Naive thymus-derived CD4-positive, alpha-beta T cell (primary cell): ENCODE measurements around the gene SGPP2. TPM values are rescaled to one million over a fixed set of nuclear protein-coding genes. Genes with fewer than 3 reads are reported as not detected.
"Not testable (repeated sequence)": the region's sequence is repeated elsewhere in the genome, so short reads cannot be mapped to it uniquely, and the experiment has no call there.

Source experiments
- ATAC-seq: fragments of 150-1000 bp; cut with Tn5 transposase; 2 replicates; pipeline ENCODE4 v1.10.0; 2021; ENCODE audit warnings: mild to moderate bottlenecking, moderate library complexity
- CTCF ChIA-PET: fragments of 350-600 bp; sonication (Branson Sonifier 250); formaldehyde crosslinking; loops from one replicate; lab custom pipeline; 2021; ENCODE audit warnings: antibody characterized with exemption; lab: Charles Lee
- POLR2A ChIA-PET: fragments of 350-600 bp; sonication (Branson Sonifier 250); formaldehyde crosslinking; loops from one replicate; lab custom pipeline; 2021; ENCODE audit warnings: antibody characterized with exemption, inconsistent platforms; lab: Charles Lee
- DNase-seq, 9 donors: peaks; one replicate each; pipeline versions ENCODE4 v3.0.0 to v3.0.0-alpha.2; 2020 to 2022; ENCODE audit warnings: mixed read lengths in 1 of 9
- H3K27ac ChIP-seq: one replicate; pipeline ENCODE4 v1.7.0; 2013; ENCODE audit warnings: mild to moderate bottlenecking, low read depth, low read length, moderate library complexity
- H3K27me3 ChIP-seq, 2 donors: one replicate each; pipeline ENCODE4 v1.7.0; 2013; ENCODE audit warnings: low read length in 2 of 2, mild to moderate bottlenecking in 2 of 2, moderate library complexity in 2 of 2; ENCODE audit not compliant: control insufficient read depth in 2 of 2, insufficient read depth in 2 of 2
- H3K36me3 ChIP-seq, 3 experiments: 1 replicate in 2 of 3; 2 replicates in 1 of 3; pipeline ENCODE4 v1.7.0; 2013; ENCODE audit warnings: low read length in 3 of 3, mild to moderate bottlenecking in 3 of 3, moderate library complexity in 1 of 3; ENCODE audit not compliant: insufficient read depth in 3 of 3, control insufficient read depth in 2 of 3
- H3K4me1 ChIP-seq, 2 donors: one replicate each; pipeline ENCODE4 v1.7.0; 2013; ENCODE audit warnings: low read length in 2 of 2, mild to moderate bottlenecking in 2 of 2, moderate library complexity in 1 of 2; ENCODE audit not compliant: control insufficient read depth in 2 of 2, insufficient read depth in 2 of 2
- H3K4me3 ChIP-seq: 2 replicates; pipeline ENCODE4 v1.7.0; 2013; ENCODE audit warnings: mild to moderate bottlenecking, low read length
- H3K9me3 ChIP-seq, 3 experiments: 1 replicate in 2 of 3; 2 replicates in 1 of 3; pipeline ENCODE4 v1.7.0; 2013; ENCODE audit warnings: low read length in 3 of 3; ENCODE audit not compliant: control insufficient read depth in 2 of 3
- H3K27ac Mint-ChIP-seq, 9 donors: one replicate each; pipeline ENCODE4 v1.8.0; 2020 to 2022; ENCODE audit warnings: mixed read lengths in 9 of 9, mild to moderate bottlenecking in 8 of 9, moderate library complexity in 5 of 9, inconsistent platforms in 2 of 9
- H3K27me3 Mint-ChIP-seq, 5 donors: one replicate each; pipeline ENCODE4 v1.8.0; 2021 to 2022; ENCODE audit warnings: mixed read lengths in 5 of 5, mild to moderate bottlenecking in 1 of 5
- H3K36me3 Mint-ChIP-seq, 5 donors: one replicate each; pipeline ENCODE4 v1.8.0; 2020 to 2022; ENCODE audit warnings: mixed read lengths in 5 of 5, mild to moderate bottlenecking in 3 of 5, inconsistent platforms in 1 of 5
- H3K4me1 Mint-ChIP-seq, 7 donors: one replicate each; pipeline ENCODE4 v1.8.0; 2020 to 2022; ENCODE audit warnings: mixed read lengths in 7 of 7, mild to moderate bottlenecking in 3 of 7, inconsistent platforms in 1 of 7
- H3K4me3 Mint-ChIP-seq, 10 donors: one replicate each; pipeline ENCODE4 v1.8.0; 2020 to 2022; ENCODE audit warnings: mild to moderate bottlenecking in 10 of 10, mixed read lengths in 10 of 10, moderate library complexity in 6 of 10, inconsistent platforms in 2 of 10
- H3K9me3 Mint-ChIP-seq, 11 donors: one replicate each; pipeline ENCODE4 v1.8.0; 2020 to 2022; ENCODE audit warnings: mixed read lengths in 11 of 11, mild to moderate bottlenecking in 4 of 11, inconsistent platforms in 1 of 11, moderate library complexity in 1 of 11
- intact Hi-C, 2 donors: fragments of 100-400 bp; cut with micrococcal nuclease; formaldehyde crosslinking; loops; one replicate each; pipeline ENCODE4 v1.15.1; 2023
- polyA plus RNA-seq, 2 donors: library from polyadenylated mRNA; unstranded; fragments of 300-500 nt; fragmentation: Illumina TruSeq; gene quantifications; one replicate each; pipeline ENCODE4 v1.2.3, GENCODE V29; 2021
- total RNA-seq, 6 experiments: library from RNA in 5 of 6; stranded (reverse) in 5 of 6; gene quantifications; 1 replicate in 5 of 6; 2 replicates in 1 of 6; pipeline ENCODE4 v1.2.3 and lab custom pipeline; 2021 to 2026

Gene SGPP2
- total and polyA plus RNA-seq, 7 experiments from 2014 or later, result 0.05 to 5.8 (median 0.68) TPM

DNA sequence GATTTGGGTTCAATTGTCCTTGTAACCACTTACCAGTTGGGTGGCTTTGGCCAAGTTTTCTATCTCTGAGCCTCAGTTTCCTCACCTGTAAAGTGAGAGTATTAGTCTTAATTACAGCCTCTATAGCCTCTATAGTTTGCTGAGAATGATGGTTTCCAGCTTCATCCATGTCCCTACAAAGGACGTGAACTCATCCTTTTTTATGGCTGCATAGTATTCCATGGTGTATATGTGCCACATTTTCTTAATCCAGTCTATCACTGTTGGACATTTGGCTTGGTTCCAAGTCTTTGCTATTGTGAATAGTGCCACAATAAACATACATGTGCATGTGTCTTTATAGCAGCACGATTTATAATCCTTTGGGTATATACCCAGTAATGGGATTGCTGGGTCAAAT is 12.0 kb upstream of the SGPP2 start:
- H3K27me3 ChIP-seq, H3K36me3 Mint-ChIP-seq, H3K9me3 ChIP-seq, POLR2A ChIA-PET, CTCF ChIA-PET, H3K4me3 ChIP-seq, H3K36me3 ChIP-seq, H3K4me1 Mint-ChIP-seq, ATAC-seq, DNase-seq, H3K27ac ChIP-seq, H3K4me1 ChIP-seq, H3K27ac Mint-ChIP-seq, H3K4me3 Mint-ChIP-seq, intact Hi-C loops: not testable (repeated sequence)
- Mint-ChIP-seq H3K9me3 (peaks cover 0 to 28% (median 6%) of the 10 kb centered on the region in 11 donors), H3K27me3 (peaks cover 0 to 11% (median 4%) of the 10 kb centered on the region in 5 donors)

GRCh38 chr2:222413295-222413911 is 10.9 kb upstream of the SGPP2 start:
- Mint-ChIP-seq H3K36me3 (no peaks in the 10 kb centered on the region), H3K4me3 (no peak overlapping the region), H3K9me3 (peaks cover 0 to 28% (median 6%) of the 10 kb centered on the region in 11 donors), H3K4me1 (no peaks in the 10 kb centered on the region), H3K27ac (no peak overlapping the region), H3K27me3 (peaks cover 0 to 12% (median 4%) of the 10 kb centered on the region in 5 donors)
- no peak overlapping the region for H3K27ac ChIP-seq
- no peaks in the 10 kb centered on the region for H3K4me1 ChIP-seq
- ChIA-PET POLR2A (no interaction called here), CTCF (interaction anchor here (0.7 kb wide), 1 partner anchor 70 kb away, joined by 3 read pairs; no protein-coding TSS in a partner anchor)
- H3K36me3 ChIP-seq, result no peaks in the 10 kb centered on the region
- H3K27me3 ChIP-seq, result no peaks in the 10 kb centered on the region
- H3K4me3 ChIP-seq, result no peak overlapping the region
- DNase-seq (no peak), ATAC-seq (no peak)
- peaks cover 0 to 3% (median 0%) of the 10 kb centered on the region in 3 experiments for H3K9me3 ChIP-seq
- intact Hi-C loops, result no loop called here

DNA sequence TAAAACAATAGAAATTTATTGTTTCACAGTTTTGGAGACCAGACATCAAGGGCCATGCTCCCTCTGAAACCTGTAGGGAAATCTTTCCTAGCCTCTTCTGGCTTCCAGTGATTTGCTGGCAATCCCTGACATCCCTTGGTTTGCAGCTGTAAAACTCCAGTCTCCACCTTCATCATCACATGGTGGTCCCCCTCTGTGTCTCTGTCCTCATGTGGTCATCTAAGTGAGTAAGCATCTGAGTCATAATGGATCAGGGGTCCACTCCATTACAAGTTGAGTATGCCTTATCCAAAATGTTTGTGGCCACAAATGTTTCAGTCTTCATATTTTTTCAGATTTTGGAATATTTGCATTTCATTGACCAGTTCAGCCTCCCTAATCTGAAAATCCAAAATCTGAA is 5.6 kb upstream of the SGPP2 start:
- no peak overlapping the region for H3K4me3 ChIP-seq
- no peak for ATAC-seq
- ChIA-PET POLR2A (no interaction called here), CTCF (no interaction called here)
- no peaks in the 10 kb centered on the region for H3K27me3 ChIP-seq
- H3K27me3 Mint-ChIP-seq, result peaks cover 30 to 41% (median 33%) of the 10 kb centered on the region in 5 donors
- no peaks in the 10 kb centered on the region for H3K4me1 ChIP-seq
- peaks cover 3 to 8% (median 7%) of the 10 kb centered on the region in 7 donors for H3K4me1 Mint-ChIP-seq
- no peaks in the 10 kb centered on the region for H3K36me3 ChIP-seq
- H3K4me3 Mint-ChIP-seq, result no peak overlapping the region
- H3K27ac Mint-ChIP-seq, result no peak overlapping the region
- intact Hi-C loops, result no loop called here
- no peak for DNase-seq
- H3K27ac ChIP-seq, result no peak overlapping the region
- H3K9me3 ChIP-seq, result no peaks in the 10 kb centered on the region
- peaks cover 0 to 14% (median 0%) of the 10 kb centered on the region in 11 donors for H3K9me3 Mint-ChIP-seq
- H3K36me3 Mint-ChIP-seq, result no peaks in the 10 kb centered on the region

GRCh38 chr2:222420508-222420907 is 3.8 kb upstream of the SGPP2 start:
- Mint-ChIP-seq H3K36me3 (no peaks in the 10 kb centered on the region), H3K27me3 (peaks cover 39 to 50% (median 42%) of the 10 kb centered on the region in 5 donors), H3K9me3 (peaks cover 0 to 5% (median 0%) of the 10 kb centered on the region in 11 donors), H3K4me1 (peaks cover 7 to 18% (median 14%) of the 10 kb centered on the region in 7 donors), H3K4me3 (no peak overlapping the region), H3K27ac (no peak overlapping the region)
- no peak for ATAC-seq
- H3K36me3 ChIP-seq, result no peaks in the 10 kb centered on the region
- no peak overlapping the region for H3K4me3 ChIP-seq
- intact Hi-C loops, result loop anchor here (5.0 to 10.0 kb wide), 2 partner anchors 106 to 142 kb away; no protein-coding TSS in a partner anchor
- ChIA-PET CTCF (no interaction called here), POLR2A (no interaction called here)
- no peaks in the 10 kb centered on the region for H3K9me3 ChIP-seq
- no peak overlapping the region for H3K27ac ChIP-seq
- DNase-seq, result no peak
- no peaks in the 10 kb centered on the region for H3K27me3 ChIP-seq
- no peaks in the 10 kb centered on the region for H3K4me1 ChIP-seq

DNA sequence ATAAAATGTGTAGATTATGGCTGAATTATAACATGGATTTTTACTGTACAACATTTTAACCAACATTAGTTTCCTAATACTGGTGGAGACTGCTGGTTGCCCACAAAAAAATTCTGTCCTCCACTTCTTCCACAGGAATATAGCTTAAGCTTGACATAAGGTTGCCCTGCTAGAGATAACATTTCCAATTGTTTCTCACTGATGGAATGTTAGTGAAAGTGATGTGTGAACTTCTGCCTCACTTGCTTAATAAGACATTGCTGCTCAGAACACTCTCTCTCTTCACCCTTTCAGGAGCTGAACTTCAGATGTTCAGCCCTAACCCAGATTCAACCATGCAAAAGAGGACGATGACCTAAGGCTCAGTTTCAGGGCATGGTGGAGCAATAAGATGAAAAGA is 2.7 kb upstream of the SGPP2 start:
- POLR2A ChIA-PET, result no interaction called here
- H3K27ac Mint-ChIP-seq, result no peak overlapping the region
- no peaks in the 10 kb centered on the region for H3K36me3 ChIP-seq
- H3K9me3 ChIP-seq, result no peaks in the 10 kb centered on the region
- peaks cover 0 to 4% (median 0%) of the 10 kb centered on the region in 11 donors for H3K9me3 Mint-ChIP-seq
- H3K27me3 Mint-ChIP-seq, result peaks cover 47 to 58% (median 54%) of the 10 kb centered on the region in 5 donors
- intact Hi-C loops, result loop anchor here (5.0 to 10.0 kb wide), 2 partner anchors 107 to 141 kb away; no protein-coding TSS in a partner anchor
- CTCF ChIA-PET, result interaction anchor here (0.9 kb wide), 1 partner anchor 15 kb away, joined by 3 read pairs; no protein-coding TSS in a partner anchor
- H3K27ac ChIP-seq, result no peak overlapping the region
- no peak overlapping the region for H3K4me3 ChIP-seq
- peaks cover 0 to under 1% of the 10 kb centered on the region in 2 donors for H3K4me1 ChIP-seq
- ATAC-seq (no peak), DNase-seq (no peak)
- H3K36me3 Mint-ChIP-seq, result no peaks in the 10 kb centered on the region
- no peaks in the 10 kb centered on the region for H3K27me3 ChIP-seq
- no peak overlapping the region for H3K4me3 Mint-ChIP-seq
- peaks cover 7 to 27% (median 14%) of the 10 kb centered on the region in 7 donors for H3K4me1 Mint-ChIP-seq

- Mint-ChIP-seq H3K9me3 (peaks cover 0 to 4% (median 0%) of the 10 kb centered on the region in 11 donors), H3K36me3 (no peaks in the 10 kb centered on the region), H3K27ac (peak overlapping the region in 2 of 9 donors; percentile 77 to 94), H3K4me1 (peaks cover 7 to 41% (median 17%) of the 10 kb centered on the region in 7 donors), H3K4me3 (peak overlapping the region in 8 of 10 donors; percentile 18 to 90 (median 73)), H3K27me3 (peaks cover 51 to 70% (median 66%) of the 10 kb centered on the region in 5 donors)
- ATAC-seq (no peak), DNase-seq (no peak)
- peaks cover 0 to 5% of the 10 kb centered on the region in 2 donors for H3K4me1 ChIP-seq
- no peaks in the 10 kb centered on the region for H3K27me3 ChIP-seq
- H3K4me3 ChIP-seq, result peak overlapping the region; percentile 42
- no peaks in the 10 kb centered on the region for H3K36me3 ChIP-seq
- intact Hi-C loops, result loop anchor here (5.0 to 10.0 kb wide), 2 partner anchors 108 to 139 kb away; no protein-coding TSS in a partner anchor
- H3K27ac ChIP-seq, result no peak overlapping the region
- ChIA-PET POLR2A (no interaction called here), CTCF (no interaction called here)
- no peaks in the 10 kb centered on the region for H3K9me3 ChIP-seq
These were observed 1.2 kb upstream of the SGPP2 start for GRCh38 chr2:222423186-222423585.
